SK-N-SH treated with all-trans-retinoic acid at 6 μM for 48 hours (cell line): Measurements from ENCODE around the gene TTC7B.

Source experiments
- CREB5 ChIP-seq: fragments of 250-450 bp; sonication (Bioruptor Pico); IDR thresholded peaks from 2 replicates; pipeline ENCODE4 v1.5.1; 2020; ENCODE audit warnings: low read depth, mild to moderate bottlenecking, moderate library complexity
- CSDC2 ChIP-seq: fragments of 250-450 bp; sonication (Bioruptor Pico); IDR thresholded peaks from 2 replicates; pipeline ENCODE4 v1.5.0; 2020; ENCODE audit warnings: mild to moderate bottlenecking, moderate library complexity
- ESRRG ChIP-seq: fragments of 250-450 bp; sonication (Bioruptor Pico); IDR thresholded peaks from 2 replicates; pipeline ENCODE4 v1.6.1; 2021; ENCODE audit warnings: mild to moderate bottlenecking
- POU6F1 ChIP-seq: fragments of 250-450 bp; sonication (Bioruptor Pico); IDR thresholded peaks from 2 replicates; pipeline ENCODE4 v1.8.0; 2021; ENCODE audit warnings: low read depth, mild to moderate bottlenecking, moderate library complexity, borderline replicate concordance
- TF ChIP-seq, protein P1 (sequence below): fragments of 250-450 bp; sonication (Bioruptor Pico); IDR thresholded peaks from 2 replicates; pipeline ENCODE4 v1.8.0; 2020; ENCODE audit warnings: mild to moderate bottlenecking, moderate library complexity, borderline replicate concordance

DNA sequence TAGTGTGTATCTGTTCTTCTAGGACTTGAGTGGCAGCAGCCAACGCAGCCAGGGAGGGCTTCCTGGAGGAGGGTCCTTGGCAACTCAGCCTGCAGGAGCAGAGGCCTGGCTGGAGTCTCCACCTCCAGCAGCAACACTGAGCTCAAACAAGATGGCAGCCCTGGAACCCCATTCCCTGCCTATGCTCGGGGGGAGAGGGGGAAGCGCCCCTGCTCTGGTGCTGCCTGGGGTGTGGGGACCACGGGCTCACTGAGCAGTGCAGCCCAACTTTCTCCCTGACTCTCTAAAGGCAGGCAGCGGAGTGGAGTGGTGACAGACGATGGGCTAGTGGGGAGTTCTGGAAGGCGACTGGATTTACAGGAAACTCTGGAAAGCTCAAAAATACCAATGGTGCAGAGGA lies 258.7 kb downstream of the TTC7B start:
- TF ChIP-seq ESRRG (CRISPR knock-in tag) = no peak
- no peak for TF ChIP-seq CREB5 (CRISPR knock-in tag)
- no peak for TF ChIP-seq CSDC2 (CRISPR knock-in tag)
- no peak for TF ChIP-seq POU6F1 (CRISPR knock-in tag)
- TF ChIP-seq, protein P1, sequence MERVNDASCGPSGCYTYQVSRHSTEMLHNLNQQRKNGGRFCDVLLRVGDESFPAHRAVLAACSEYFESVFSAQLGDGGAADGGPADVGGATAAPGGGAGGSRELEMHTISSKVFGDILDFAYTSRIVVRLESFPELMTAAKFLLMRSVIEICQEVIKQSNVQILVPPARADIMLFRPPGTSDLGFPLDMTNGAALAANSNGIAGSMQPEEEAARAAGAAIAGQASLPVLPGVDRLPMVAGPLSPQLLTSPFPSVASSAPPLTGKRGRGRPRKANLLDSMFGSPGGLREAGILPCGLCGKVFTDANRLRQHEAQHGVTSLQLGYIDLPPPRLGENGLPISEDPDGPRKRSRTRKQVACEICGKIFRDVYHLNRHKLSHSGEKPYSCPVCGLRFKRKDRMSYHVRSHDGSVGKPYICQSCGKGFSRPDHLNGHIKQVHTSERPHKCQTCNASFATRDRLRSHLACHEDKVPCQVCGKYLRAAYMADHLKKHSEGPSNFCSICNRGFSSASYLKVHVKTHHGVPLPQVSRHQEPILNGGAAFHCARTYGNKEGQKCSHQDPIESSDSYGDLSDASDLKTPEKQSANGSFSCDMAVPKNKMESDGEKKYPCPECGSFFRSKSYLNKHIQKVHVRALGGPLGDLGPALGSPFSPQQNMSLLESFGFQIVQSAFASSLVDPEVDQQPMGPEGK (CRISPR knock-in tag) = no peak
